ENCODE measurements around the gene PSME3IP1.

PSME3IP1 gene

GRCh38 chr16:57107321-57107922 lies 78.4 kb downstream of the PSME3IP1 start:
- Histone ChIP-seq H3K9ac (ENCODE audit: low read length) (no peak overlapping the region), H3K79me2 (ENCODE audit: insufficient read depth, low read length) (no peaks in the 10 kb centered on the region), H3K36me3 (ENCODE audit: insufficient read depth, low read length) (no peaks in the 10 kb centered on the region), H3K4me1 (ENCODE audit: insufficient read depth, low read length, severe bottlenecking) (peaks cover 3% of the 10 kb centered on the region), H3K4me3 (ENCODE audit: low read depth, low read length, poor library complexity, severe bottlenecking) (no peak overlapping the region), H3K27ac (ENCODE audit: low read depth, low read length, poor library complexity, severe bottlenecking) (no peak overlapping the region), H3K4me2 (ENCODE audit: low read length) (no peak overlapping the region), H3K27me3 (ENCODE audit: insufficient read depth, low read length) (0 out of 2 replicates have a peak, but pooled peaks cover 3% of the 10 kb centered on the region), H3K9me2 (ENCODE audit: low read depth, low read length) (no peaks in the 10 kb centered on the region), H2AFZ (ENCODE audit: low read length) (no peak overlapping the region), H3F3A (ENCODE audit: insufficient read depth, low read length) (no peaks in the 10 kb centered on the region), H3K9me3 (ENCODE audit: low read length) (no peaks in the 10 kb centered on the region), H4K20me1 (ENCODE audit: insufficient read depth, low read length) (no peaks in the 10 kb centered on the region)
- no peak for TF ChIP-seq EZH2 (IDR thresholded peaks at IDR 0.05; ENCODE audit: borderline replicate concordance, low read length)
- TF ChIP-seq, protein P1, sequence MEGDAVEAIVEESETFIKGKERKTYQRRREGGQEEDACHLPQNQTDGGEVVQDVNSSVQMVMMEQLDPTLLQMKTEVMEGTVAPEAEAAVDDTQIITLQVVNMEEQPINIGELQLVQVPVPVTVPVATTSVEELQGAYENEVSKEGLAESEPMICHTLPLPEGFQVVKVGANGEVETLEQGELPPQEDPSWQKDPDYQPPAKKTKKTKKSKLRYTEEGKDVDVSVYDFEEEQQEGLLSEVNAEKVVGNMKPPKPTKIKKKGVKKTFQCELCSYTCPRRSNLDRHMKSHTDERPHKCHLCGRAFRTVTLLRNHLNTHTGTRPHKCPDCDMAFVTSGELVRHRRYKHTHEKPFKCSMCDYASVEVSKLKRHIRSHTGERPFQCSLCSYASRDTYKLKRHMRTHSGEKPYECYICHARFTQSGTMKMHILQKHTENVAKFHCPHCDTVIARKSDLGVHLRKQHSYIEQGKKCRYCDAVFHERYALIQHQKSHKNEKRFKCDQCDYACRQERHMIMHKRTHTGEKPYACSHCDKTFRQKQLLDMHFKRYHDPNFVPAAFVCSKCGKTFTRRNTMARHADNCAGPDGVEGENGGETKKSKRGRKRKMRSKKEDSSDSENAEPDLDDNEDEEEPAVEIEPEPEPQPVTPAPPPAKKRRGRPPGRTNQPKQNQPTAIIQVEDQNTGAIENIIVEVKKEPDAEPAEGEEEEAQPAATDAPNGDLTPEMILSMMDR (IDR thresholded peaks at IDR 0.05; ENCODE audit: low read length), result no peak

DNA sequence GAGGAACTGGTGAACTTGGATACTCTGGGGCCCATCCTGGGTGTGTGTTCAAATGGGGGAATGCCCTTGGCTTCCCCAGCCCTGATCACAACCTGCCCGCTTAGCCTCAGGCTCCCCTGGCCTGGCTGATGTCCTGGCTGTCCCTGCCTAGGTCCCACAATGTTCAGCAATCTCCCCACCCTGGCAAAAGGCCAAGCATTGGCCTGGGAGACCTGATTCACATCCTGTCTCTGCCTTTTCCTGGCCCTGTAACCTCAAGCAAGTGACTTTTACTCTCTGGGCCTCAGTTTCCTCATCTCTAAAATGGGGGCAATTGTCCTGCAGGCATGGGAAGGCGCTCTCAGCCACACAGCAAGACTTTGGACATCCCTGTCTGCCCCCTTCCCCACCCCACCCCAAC lies 79.1 kb downstream of the PSME3IP1 start:
- H4K20me1 ChIP-seq (ENCODE audit: insufficient read depth, low read length), result no peaks in the 10 kb centered on the region
- no peaks in the 10 kb centered on the region for H3K79me2 ChIP-seq (ENCODE audit: insufficient read depth, low read length)
- H3K27me3 ChIP-seq (ENCODE audit: insufficient read depth, low read length), result 0 out of 2 replicates have a peak, but pooled peaks cover 3% of the 10 kb centered on the region
- no peak overlapping the region for H2AFZ ChIP-seq (ENCODE audit: low read length)
- H3K4me3 ChIP-seq (ENCODE audit: low read depth, low read length, poor library complexity, severe bottlenecking), result no peak overlapping the region
- no peaks in the 10 kb centered on the region for H3K9me3 ChIP-seq (ENCODE audit: low read length)
- no peaks in the 10 kb centered on the region for H3F3A ChIP-seq (ENCODE audit: insufficient read depth, low read length)
- no peak for TF ChIP-seq EZH2 (IDR thresholded peaks at IDR 0.05; ENCODE audit: borderline replicate concordance, low read length)
- TF ChIP-seq, protein P1 (IDR thresholded peaks at IDR 0.05; ENCODE audit: low read length), result no peak
- H3K9me2 ChIP-seq (ENCODE audit: low read depth, low read length), result no peaks in the 10 kb centered on the region
- no peaks in the 10 kb centered on the region for H3K36me3 ChIP-seq (ENCODE audit: insufficient read depth, low read length)
- no peak overlapping the region for H3K9ac ChIP-seq (ENCODE audit: low read length)
- peaks cover 3% of the 10 kb centered on the region for H3K4me1 ChIP-seq (ENCODE audit: insufficient read depth, low read length, severe bottlenecking)
- no peak overlapping the region for H3K4me2 ChIP-seq (ENCODE audit: low read length)
- no peak overlapping the region for H3K27ac ChIP-seq (ENCODE audit: low read depth, low read length, poor library complexity, severe bottlenecking)

- Histone ChIP-seq H3K9me3 (ENCODE audit: low read length) (no peaks in the 10 kb centered on the region), H2AFZ (ENCODE audit: low read length) (no peak overlapping the region), H3F3A (ENCODE audit: insufficient read depth, low read length) (no peaks in the 10 kb centered on the region), H3K79me2 (ENCODE audit: insufficient read depth, low read length) (no peaks in the 10 kb centered on the region), H3K9me2 (ENCODE audit: low read depth, low read length) (no peaks in the 10 kb centered on the region), H3K4me3 (ENCODE audit: low read depth, low read length, poor library complexity, severe bottlenecking) (no peak overlapping the region), H3K36me3 (ENCODE audit: insufficient read depth, low read length) (no peaks in the 10 kb centered on the region), H3K27ac (ENCODE audit: low read depth, low read length, poor library complexity, severe bottlenecking) (no peak overlapping the region), H3K4me1 (ENCODE audit: insufficient read depth, low read length, severe bottlenecking) (peaks cover 3% of the 10 kb centered on the region), H3K4me2 (ENCODE audit: low read length) (no peak overlapping the region), H4K20me1 (ENCODE audit: insufficient read depth, low read length) (no peaks in the 10 kb centered on the region), H3K9ac (ENCODE audit: low read length) (no peak overlapping the region), H3K27me3 (ENCODE audit: insufficient read depth, low read length) (0 out of 2 replicates have a peak, but pooled peaks cover 3% of the 10 kb centered on the region)
- TF ChIP-seq EZH2 (IDR thresholded peaks at IDR 0.05; ENCODE audit: borderline replicate concordance, low read length), result no peak
- TF ChIP-seq, protein P1 (IDR thresholded peaks at IDR 0.05; ENCODE audit: low read length), result no peak
Observed at GRCh38 chr16:57105184-57105583, 80.7 kb downstream of the PSME3IP1 start.

Measured in OCI-LY1 (cell line).